GM12872 (cell line): ENCODE measurements around the gene RNPEPL1.

ENCODE experiments used
- CTCF ChIP-seq: IDR thresholded peaks from 3 replicates; pipeline ENCODE4 v1.5.1; 2011; ENCODE audit warnings: low read depth, mild to moderate bottlenecking, low read length, moderate library complexity; ENCODE audit not compliant: insufficient read depth

The RNPEPL1 gene

GRCh38 chr2:240529344-240529999, 38.8 kb upstream of the RNPEPL1 start:
- no peak for TF ChIP-seq CTCF

- TF ChIP-seq CTCF = no peak
Observed at GRCh38 chr2:240530181-240530580, 38.1 kb upstream of the RNPEPL1 start.

GRCh38 chr2:240531038-240531437, 37.2 kb upstream of the RNPEPL1 start:
- TF ChIP-seq CTCF = no peak

DNA sequence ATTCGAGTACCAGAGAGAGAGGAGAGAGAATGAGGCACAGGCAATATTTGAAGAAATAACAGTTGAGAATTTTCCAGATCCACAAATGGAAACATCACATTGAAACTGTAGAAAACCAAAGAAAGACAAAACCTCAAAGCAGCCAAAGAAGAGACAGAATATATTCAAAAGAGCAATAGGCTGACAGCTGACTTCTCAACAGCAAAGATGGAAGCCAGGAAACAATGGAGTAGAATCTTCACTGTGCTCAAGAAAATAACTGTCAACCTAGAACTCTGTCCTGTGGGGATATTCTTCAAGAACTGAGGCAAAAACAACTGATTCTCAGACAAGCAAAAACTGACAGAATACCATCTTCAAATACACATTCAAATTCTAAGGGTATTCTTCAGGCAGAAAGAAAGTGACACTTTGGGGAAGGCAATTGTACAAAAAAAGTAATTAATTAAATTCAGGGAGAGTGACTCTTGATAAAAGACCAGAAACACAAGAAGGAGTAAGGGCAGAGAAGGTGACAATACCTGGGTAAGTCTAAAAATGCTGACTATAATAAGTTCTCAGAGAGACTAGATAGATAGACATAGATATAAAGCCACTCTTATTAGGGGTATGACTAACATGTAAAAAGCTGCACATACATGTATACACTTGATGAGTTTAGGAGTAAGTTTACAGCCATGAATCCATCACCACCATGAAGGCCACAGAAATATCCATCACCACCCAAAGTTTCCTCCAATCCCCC, 36.1 kb upstream of the RNPEPL1 start:
- no peak for TF ChIP-seq CTCF

DNA sequence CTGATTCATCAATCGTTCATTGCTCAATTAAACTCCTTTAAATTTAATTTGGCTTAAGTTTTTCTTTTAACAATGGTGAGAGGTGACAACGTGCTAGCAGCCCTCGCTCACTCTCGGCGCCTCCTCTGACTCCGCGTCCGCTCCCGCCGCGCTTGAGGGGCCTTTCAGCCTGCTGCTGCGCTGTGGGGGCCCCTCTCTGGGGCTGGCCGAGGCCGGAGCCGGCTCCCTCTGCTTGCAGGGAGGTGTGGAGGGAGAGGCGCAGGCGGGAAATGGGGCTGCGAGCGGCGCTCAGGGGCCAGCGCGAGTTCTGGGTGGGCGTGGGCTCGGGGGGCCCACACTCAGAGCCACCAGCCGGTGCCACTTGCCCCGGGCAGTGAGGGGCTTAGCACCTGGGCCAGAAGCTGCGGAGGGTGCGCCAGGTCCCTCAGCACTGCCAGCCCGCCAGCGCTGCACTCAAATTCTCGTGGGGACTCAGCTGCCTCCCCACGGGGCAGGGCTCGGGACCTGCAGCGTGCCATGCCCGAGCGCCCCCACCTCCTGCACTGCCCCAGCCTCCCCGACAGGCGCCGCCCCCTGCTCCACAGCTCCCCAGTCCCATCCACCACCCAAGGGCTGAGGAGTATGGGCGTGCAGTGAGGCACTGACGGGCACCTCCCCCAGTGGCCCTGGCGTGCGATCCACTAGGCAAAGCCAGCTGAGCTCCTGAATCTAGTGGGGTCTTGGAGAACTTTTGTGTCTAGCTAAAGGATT, 30.1 kb upstream of the RNPEPL1 start:
- TF ChIP-seq CTCF = no peak

- TF ChIP-seq CTCF = no peak
Observed at GRCh38 chr2:240539906-240540305, 28.4 kb upstream of the RNPEPL1 start.

DNA sequence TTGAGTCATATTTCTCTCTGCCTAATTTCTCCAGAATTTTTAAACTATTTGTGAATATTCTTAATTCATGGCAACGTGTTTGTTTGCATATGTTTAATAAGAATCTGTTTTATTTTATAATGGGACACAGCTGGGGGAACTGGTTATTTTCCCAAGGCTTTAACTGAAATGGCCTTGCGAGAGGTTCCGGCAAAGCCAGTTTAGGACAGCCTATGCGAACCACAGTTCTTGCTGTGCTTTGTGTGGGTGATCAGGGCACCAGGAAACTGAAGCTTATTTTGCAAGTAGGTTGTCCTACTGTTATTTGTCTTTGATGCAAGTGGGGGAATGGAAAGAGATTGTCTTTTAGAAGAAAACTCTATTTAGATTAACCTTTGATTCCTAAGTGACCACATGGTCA, 17.0 kb upstream of the RNPEPL1 start:
- no peak for TF ChIP-seq CTCF
